ENCODE data around the gene NRXN3. TPM values are rescaled to one million over a fixed set of nuclear protein-coding genes. Genes with fewer than 3 reads are reported as not detected.
A peak's percentile ranks its signal among the peaks of the same experiment; 100 is the strongest.

Gene NRXN3
- total RNA-seq, 2 donors from 2014 or later, result not detected

- H3K27me3 Mint-ChIP-seq (ENCODE audit: low read depth), result no peaks in the 10 kb centered on the region
- DNase-seq (no peak), ATAC-seq (replicated peaks in 1 of 2) (no peak)
- H3K9me3 Mint-ChIP-seq, result peaks cover 3 to 4% of the 10 kb centered on the region in 2 donors
- no peaks in the 10 kb centered on the region for H3K36me3 Mint-ChIP-seq (ENCODE audit: insufficient read depth in 2 of 2)
- no peaks in the 10 kb centered on the region for H3K4me1 Mint-ChIP-seq (ENCODE audit: low read depth)
- H3K27ac Mint-ChIP-seq, result no peak overlapping the region
- H3K4me3 Mint-ChIP-seq, result no peak overlapping the region
These were observed 1631.9 kb downstream of the NRXN3 start for GRCh38 chr14:79802093-79802492.

- H3K36me3 Mint-ChIP-seq (ENCODE audit: insufficient read depth in 2 of 2), result no peaks in the 10 kb centered on the region
- no peak for ATAC-seq (replicated peaks in 1 of 2)
- H3K9me3 Mint-ChIP-seq, result peaks cover 1 to 5% of the 10 kb centered on the region in 2 donors
- DNase-seq, result no peak
- H3K27me3 Mint-ChIP-seq (ENCODE audit: low read depth), result no peaks in the 10 kb centered on the region
- H3K27ac Mint-ChIP-seq, result no peak overlapping the region
- H3K4me1 Mint-ChIP-seq (ENCODE audit: low read depth), result no peaks in the 10 kb centered on the region
- H3K4me3 Mint-ChIP-seq, result no peak overlapping the region
These were observed 1635.5 kb downstream of the NRXN3 start for GRCh38 chr14:79805636-79806035.

GRCh38 chr14:79809849-79810612 is 1639.9 kb downstream of the NRXN3 start:
- no peak for ATAC-seq (replicated peaks in 1 of 2)
- H3K9me3 Mint-ChIP-seq, result peaks cover 0 to 2% of the 10 kb centered on the region in 2 donors
- no peak overlapping the region for H3K27ac Mint-ChIP-seq
- DNase-seq, result no peak
- H3K4me1 Mint-ChIP-seq (ENCODE audit: low read depth), result no peaks in the 10 kb centered on the region
- H3K36me3 Mint-ChIP-seq (ENCODE audit: insufficient read depth in 2 of 2), result no peaks in the 10 kb centered on the region
- no peaks in the 10 kb centered on the region for H3K27me3 Mint-ChIP-seq (ENCODE audit: low read depth)
- no peak overlapping the region for H3K4me3 Mint-ChIP-seq

GRCh38 chr14:79820866-79821535 is 1650.8 kb downstream of the NRXN3 start:
- Mint-ChIP-seq H3K27ac (peak overlapping the region; percentile 15), H3K36me3 (ENCODE audit: insufficient read depth in 2 of 2) (no peaks in the 10 kb centered on the region), H3K27me3 (ENCODE audit: low read depth) (no peaks in the 10 kb centered on the region), H3K4me1 (ENCODE audit: low read depth) (no peaks in the 10 kb centered on the region), H3K4me3 (no peak overlapping the region), H3K9me3 (peaks cover 2 to 5% of the 10 kb centered on the region in 2 donors)
- DNase-seq (no peak), ATAC-seq (replicated peaks in 1 of 2) (no peak)

- no peak for DNase-seq
- peaks cover 3 to 5% of the 10 kb centered on the region in 2 donors for H3K9me3 Mint-ChIP-seq
- ATAC-seq (replicated peaks in 1 of 2), result no peak
- H3K27me3 Mint-ChIP-seq (ENCODE audit: low read depth), result no peaks in the 10 kb centered on the region
- H3K4me3 Mint-ChIP-seq, result no peak overlapping the region
- no peaks in the 10 kb centered on the region for H3K36me3 Mint-ChIP-seq (ENCODE audit: insufficient read depth in 2 of 2)
- no peak overlapping the region for H3K27ac Mint-ChIP-seq
- no peaks in the 10 kb centered on the region for H3K4me1 Mint-ChIP-seq (ENCODE audit: low read depth)
These were observed 1651.9 kb downstream of the NRXN3 start for GRCh38 chr14:79822034-79822433.

- Mint-ChIP-seq H3K36me3 (ENCODE audit: insufficient read depth in 2 of 2) (no peaks in the 10 kb centered on the region), H3K4me3 (no peak overlapping the region), H3K9me3 (peaks cover 0 to 6% of the 10 kb centered on the region in 2 donors), H3K4me1 (ENCODE audit: low read depth) (no peaks in the 10 kb centered on the region), H3K27me3 (ENCODE audit: low read depth) (no peaks in the 10 kb centered on the region), H3K27ac (no peak overlapping the region)
- ATAC-seq (replicated peaks in 1 of 2), result no peak
- no peak for DNase-seq
These were observed 1654.9 kb downstream of the NRXN3 start for GRCh38 chr14:79825046-79825521.

GRCh38 chr14:79826362-79826761 is 1656.2 kb downstream of the NRXN3 start:
- no peak overlapping the region for H3K4me3 Mint-ChIP-seq
- no peaks in the 10 kb centered on the region for H3K27me3 Mint-ChIP-seq (ENCODE audit: low read depth)
- ATAC-seq (replicated peaks in 1 of 2) (no peak), DNase-seq (no peak)
- H3K27ac Mint-ChIP-seq, result no peak overlapping the region
- no peaks in the 10 kb centered on the region for H3K36me3 Mint-ChIP-seq (ENCODE audit: insufficient read depth in 2 of 2)
- H3K4me1 Mint-ChIP-seq (ENCODE audit: low read depth), result no peaks in the 10 kb centered on the region
- H3K9me3 Mint-ChIP-seq, result peaks cover 0 to 4% of the 10 kb centered on the region in 2 donors

- no peaks in the 10 kb centered on the region for H3K4me1 Mint-ChIP-seq (ENCODE audit: low read depth)
- H3K9me3 Mint-ChIP-seq, result peaks cover 0 to 4% of the 10 kb centered on the region in 2 donors
- no peaks in the 10 kb centered on the region for H3K27me3 Mint-ChIP-seq (ENCODE audit: low read depth)
- ATAC-seq (replicated peaks in 1 of 2), result no peak
- H3K36me3 Mint-ChIP-seq (ENCODE audit: insufficient read depth in 2 of 2), result no peaks in the 10 kb centered on the region
- no peak for DNase-seq
- no peak overlapping the region for H3K27ac Mint-ChIP-seq
- no peak overlapping the region for H3K4me3 Mint-ChIP-seq
These were observed 1659.4 kb downstream of the NRXN3 start for GRCh38 chr14:79829405-79830166.

- H3K27ac Mint-ChIP-seq, result no peak overlapping the region
These were observed 1661.2 kb downstream of the NRXN3 start for GRCh38 chr14:79831195-79831892.

GRCh38 chr14:79833781-79834180 is 1663.6 kb downstream of the NRXN3 start:
- no peaks in the 10 kb centered on the region for H3K9me3 Mint-ChIP-seq
- H3K4me1 Mint-ChIP-seq (ENCODE audit: low read depth), result no peaks in the 10 kb centered on the region

More at GRCh38 chr14:79831195-79831892, 1661.2 kb downstream of the NRXN3 start:
- H3K36me3 Mint-ChIP-seq (ENCODE audit: insufficient read depth in 2 of 2), result no peaks in the 10 kb centered on the region
- H3K9me3 Mint-ChIP-seq, result peaks cover 0 to 4% of the 10 kb centered on the region in 2 donors
- DNase-seq, result no peak
- no peaks in the 10 kb centered on the region for H3K4me1 Mint-ChIP-seq (ENCODE audit: low read depth)
- no peak for ATAC-seq (replicated peaks in 1 of 2)
- H3K4me3 Mint-ChIP-seq, result no peak overlapping the region
- H3K27me3 Mint-ChIP-seq (ENCODE audit: low read depth), result no peaks in the 10 kb centered on the region

GRCh38 chr14:79834868-79835267 is 1664.7 kb downstream of the NRXN3 start:
- H3K36me3 Mint-ChIP-seq (ENCODE audit: insufficient read depth in 2 of 2), result no peaks in the 10 kb centered on the region
- no peak overlapping the region for H3K27ac Mint-ChIP-seq
- H3K4me1 Mint-ChIP-seq (ENCODE audit: low read depth), result no peaks in the 10 kb centered on the region
- DNase-seq, result no peak
- no peaks in the 10 kb centered on the region for H3K9me3 Mint-ChIP-seq
- H3K4me3 Mint-ChIP-seq, result no peak overlapping the region
- no peak for ATAC-seq (replicated peaks in 1 of 2)
- H3K27me3 Mint-ChIP-seq (ENCODE audit: low read depth), result no peaks in the 10 kb centered on the region

More at GRCh38 chr14:79833781-79834180, 1663.6 kb downstream of the NRXN3 start:
- DNase-seq, result no peak
- Mint-ChIP-seq H3K27me3 (ENCODE audit: low read depth) (no peaks in the 10 kb centered on the region), H3K4me3 (no peak overlapping the region), H3K27ac (no peak overlapping the region), H3K36me3 (ENCODE audit: insufficient read depth in 2 of 2) (no peaks in the 10 kb centered on the region)
- no peak for ATAC-seq (replicated peaks in 1 of 2)

GRCh38 chr14:79836577-79836976 is 1666.4 kb downstream of the NRXN3 start:
- H3K27me3 Mint-ChIP-seq (ENCODE audit: low read depth), result no peaks in the 10 kb centered on the region
- no peaks in the 10 kb centered on the region for H3K9me3 Mint-ChIP-seq
- H3K27ac Mint-ChIP-seq, result no peak overlapping the region
- no peak overlapping the region for H3K4me3 Mint-ChIP-seq
- no peak for DNase-seq
- no peaks in the 10 kb centered on the region for H3K4me1 Mint-ChIP-seq (ENCODE audit: low read depth)
- no peaks in the 10 kb centered on the region for H3K36me3 Mint-ChIP-seq (ENCODE audit: insufficient read depth in 2 of 2)
- ATAC-seq (replicated peaks in 1 of 2), result no peak
